Pancreas (tissue), 10 donors: ENCODE results near the gene MAPK12. TPM values are rescaled to one million over a fixed set of nuclear protein-coding genes. Genes with fewer than 3 reads are reported as not detected.

Source experiments
- ATAC-seq, 4 donors: fragments of 200-7000 bp; cut with Tn5 transposase; one replicate each; pipeline versions ENCODE4 v1.8.0 to v1.9.1; 2020; ENCODE audit warnings: mild to moderate bottlenecking in 4 of 4, moderate library complexity in 4 of 4
- DNase-seq, 6 donors: peaks; one replicate each; pipeline ENCODE4 v3.0.0-alpha.2; 2020
- FAIRE-seq: peaks from 2 replicates; lab custom pipeline; 2012; peaks lifted over from hg19 to GRCh38; lab: Jason Lieb, UNC
- H3K27ac ChIP-seq, 4 donors: fragments of 200-600 bp; sonication (generic); 1 replicate in 3 of 4; 2 replicates in 1 of 4; pipeline versions ENCODE4 v1.5.0 to v1.8.0; 2020
- H3K27me3 ChIP-seq, 4 donors: fragments of 200-600 bp; one replicate each; pipeline ENCODE4 v1.8.0; 2021
- H3K36me3 ChIP-seq, 3 donors: fragments of 200-600 bp; sonication (generic) in 1 of 3; one replicate each; pipeline versions ENCODE4 v1.5.0 to v1.8.0; 2020 to 2021
- H3K4me1 ChIP-seq, 3 donors: fragments of 200-600 bp; one replicate each; pipeline ENCODE4 v1.8.0; 2021
- H3K4me3 ChIP-seq, 4 donors: fragments of 200-600 bp; sonication (generic) in 2 of 4; one replicate each; pipeline versions ENCODE4 v1.5.0 to v1.8.0; 2020 to 2021
- H3K9me3 ChIP-seq, 4 donors: fragments of 200-600 bp; one replicate each; pipeline ENCODE4 v1.8.0; 2021
- CTCF ChIP-seq, 4 donors: fragments of 200-600 bp; sonication (generic) in 3 of 4; IDR thresholded peaks; one replicate each; pipeline versions ENCODE4 v1.5.0 to v1.8.0; 2021; ENCODE audit warnings: antibody characterized with exemption in 4 of 4
- WGBS, 2 donors: extraction: QIAGEN DNeasy Blood & Tissue Kit; methylation state at CpG; one replicate each; pipeline ENCODE4 v1.1.7; 2013; 5-methylcytosine and 5-hydroxymethylcytosine counted together
- intact Hi-C, 3 donors: fragments of 100-400 bp; cut with DNase I; formaldehyde crosslinking; loops; one replicate each; pipeline versions ENCODE4 v1.11.1 to v1.14.2; 2022
- polyA plus RNA-seq, 2 donors: library from polyadenylated mRNA; stranded (reverse); fragments of 200-250 nt; gene quantifications; one replicate each; pipeline ENCODE4 v1.2.3, GENCODE V29; 2013
- total RNA-seq, 6 donors: library from RNA; stranded (reverse); fragmentation: NEBNext Ultra II Directional in 4 of 6; extraction: Animal tissue kit (Norgen Biotek cat#: 25700) in 4 of 6; gene quantifications; one replicate each; pipeline versions ENCODE4 v1.2.1 to v1.2.4, GENCODE V29; 2021 to 2023
- donor health status: healthy with polysubstance abuse.
- donor health status: DM: no; HTN: no; CAD: no; lungs with moderate emphysema.
- donor health status: DM: no; HTN: no; CAD: no.
- donor health status: control.
- donor health status: control.
- donor health status: Bipolar disorder and iron deficiency.
- donor health status: DM: yes; HTN: yes; CAD: no.
- donor health status: DM: no; HTN: no; CAD: no.
- donor health status: DM: no; HTN: no; CAD: no.
- donor health status: DM: yes; HTN: yes; CAD: no.

Gene MAPK12
- total and polyA plus RNA-seq, 8 donors: 0.88 to 19.2 (median 2.4) TPM

GRCh38 chr22:50255099-50255498 is 6.4 kb downstream of the MAPK12 start:
- no peaks in the 10 kb centered on the region for H3K36me3 ChIP-seq
- no peak for DNase-seq
- no peak overlapping the region for H3K27ac ChIP-seq
- no peaks in the 10 kb centered on the region for H3K9me3 ChIP-seq
- no peaks in the 10 kb centered on the region for H3K27me3 ChIP-seq
- no peak for TF ChIP-seq CTCF (IDR thresholded peaks at IDR 0.05)
- H3K4me1 ChIP-seq: peaks cover 4 to 5% (median 5%) of the 10 kb centered on the region in 3 donors
- no peak overlapping the region for H3K4me3 ChIP-seq
- intact Hi-C loops: loop anchor here in 1 of 3 donors (5.0 kb wide), 1 partner anchor 82 kb away; no protein-coding TSS in a partner anchor
- FAIRE-seq: no peak
- WGBS, 2 donors: 75 to 79% methylated on average over 19 of the region's 19 CpGs
- no peak for ATAC-seq

- H3K4me3 ChIP-seq: no peak overlapping the region
- no peaks in the 10 kb centered on the region for H3K27me3 ChIP-seq
- no peaks in the 10 kb centered on the region for H3K9me3 ChIP-seq
- intact Hi-C loops: loop anchor here in 1 of 3 donors (5.0 kb wide), 1 partner anchor 88 kb away; the partner anchor contains the start of gene PPP6R2
- FAIRE-seq (no peak), ATAC-seq (no peak), DNase-seq (no peak)
- no peaks in the 10 kb centered on the region for H3K36me3 ChIP-seq
- H3K4me1 ChIP-seq: peaks cover 7 to 13% (median 11%) of the 10 kb centered on the region in 3 donors
- 53 to 58% methylated on average over 8 of the region's 8 CpGs for WGBS, 2 donors
- H3K27ac ChIP-seq: no peak overlapping the region
- no peak for TF ChIP-seq CTCF (IDR thresholded peaks at IDR 0.05)
These were observed 7.5 kb downstream of the MAPK12 start for GRCh38 chr22:50253941-50254340.

- WGBS, 2 donors: 76 to 79% methylated on average over 21 to 22 of the region's 22 CpGs
- no peaks in the 10 kb centered on the region for H3K36me3 ChIP-seq
- TF ChIP-seq CTCF (IDR thresholded peaks at IDR 0.05): no peak
- no peaks in the 10 kb centered on the region for H3K27me3 ChIP-seq
- H3K27ac ChIP-seq: no peak overlapping the region
- DNase-seq (no peak), ATAC-seq (no peak), FAIRE-seq (no peak)
- H3K4me3 ChIP-seq: no peak overlapping the region
- peaks cover 7 to 13% (median 11%) of the 10 kb centered on the region in 3 donors for H3K4me1 ChIP-seq
- H3K9me3 ChIP-seq: no peaks in the 10 kb centered on the region
- intact Hi-C loops: loop anchor here in 1 of 3 donors (5.0 kb wide), 1 partner anchor 89 kb away; the partner anchor contains the start of gene PPP6R2
These were observed 8.2 kb downstream of the MAPK12 start for GRCh38 chr22:50253046-50253915.

GRCh38 chr22:50252082-50253045 is 9.1 kb downstream of the MAPK12 start:
- peak; percentile 39 to 48 (median 43) for TF ChIP-seq CTCF (IDR thresholded peaks at IDR 0.05)
- FAIRE-seq (no peak), DNase-seq (peak; percentile 66 to 91 (median 80)), ATAC-seq (peak; percentile 74 to 83 (median 78))
- H3K36me3 ChIP-seq: no peaks in the 10 kb centered on the region
- intact Hi-C loops: loop anchor here in 1 of 3 donors (5.0 kb wide), 1 partner anchor 90 kb away; the partner anchor contains the start of gene PPP6R2
- 43 to 48% methylated on average over 25 of the region's 25 CpGs for WGBS, 2 donors
- H3K27me3 ChIP-seq: no peaks in the 10 kb centered on the region
- peak overlapping the region in 2 of 4 donors; percentile 8 to 42 for H3K27ac ChIP-seq
- H3K4me3 ChIP-seq: peak overlapping the region in 2 of 4 donors; percentile 49 to 77
- H3K4me1 ChIP-seq: peaks cover 7 to 13% (median 11%) of the 10 kb centered on the region in 3 donors
- H3K9me3 ChIP-seq: no peaks in the 10 kb centered on the region
